Endothelial cell of umbilical vein (primary cell): ENCODE measurements around the gene SRP68. TPM values are rescaled to one million over a fixed set of nuclear protein-coding genes. Genes with fewer than 3 reads are reported as not detected.

Experiments used
- BruUV-seq: library from RNA; stranded (reverse); fragments of 400-500 nt; replicated peaks from 2 replicates; lab custom pipeline; 2021; lab: Mats Ljungman, UMichigan
- CTCF ChIA-PET: fragments of 300-600, 350-600 bp; sonication (Branson Sonifier 250); formaldehyde crosslinking; loops from one replicate; lab custom pipeline; 2021; ENCODE audit warnings: antibody characterized with exemption, inconsistent platforms; lab: Charles Lee
- POLR2A ChIA-PET: fragments of 300-600, 350-600 bp; sonication (Branson Sonifier 250); formaldehyde crosslinking; loops from one replicate; lab custom pipeline; 2021; ENCODE audit warnings: antibody characterized with exemption, inconsistent platforms; lab: Charles Lee
- DNase-seq: peaks from one replicate; pipeline ENCODE4 v3.0.0-alpha.2; 2011; ENCODE audit warnings: low read depth, low spot score
- FAIRE-seq: peaks from 2 replicates; lab custom pipeline; 2011; peaks lifted over from hg19 to GRCh38; lab: Jason Lieb, UNC
- H2AFZ ChIP-seq: 2 replicates; pipeline ENCODE4 v1.6.0; 2012; ENCODE audit warnings: low read depth, low read length, control low read depth, inconsistent platforms
- H3K27ac ChIP-seq: 2 replicates; pipeline ENCODE4 v1.5.1; 2011; ENCODE audit warnings: low read depth, mild to moderate bottlenecking, control low read depth, low read length, moderate library complexity; ENCODE audit not compliant: insufficient read depth
- H3K27me3 ChIP-seq, 2 experiments: 2 replicates each; pipeline versions ENCODE4 v1.6.0 to v1.6.1; 2011; ENCODE audit warnings: low read length in 2 of 2, mixed read lengths in 1 of 2; ENCODE audit not compliant: control insufficient read depth in 2 of 2, insufficient read depth in 2 of 2
- H3K36me3 ChIP-seq, 2 experiments: 2 replicates in 1 of 2; 3 replicates in 1 of 2; pipeline ENCODE4 v1.5.1; 2011; ENCODE audit warnings: low read length in 2 of 2, mild to moderate bottlenecking in 1 of 2, moderate library complexity in 1 of 2; ENCODE audit not compliant: control insufficient read depth in 2 of 2, insufficient read depth in 2 of 2; ENCODE audit errors: extremely low read depth in 1 of 2
- H3K4me1 ChIP-seq: 3 replicates; pipeline ENCODE4 v1.5.1; 2011; ENCODE audit warnings: mild to moderate bottlenecking, low read length; ENCODE audit not compliant: control insufficient read depth, insufficient read depth; ENCODE audit errors: extremely low read depth
- H3K4me2 ChIP-seq: 2 replicates; pipeline ENCODE4 v1.6.1; 2011; ENCODE audit warnings: low read length, control low read depth, mixed read lengths; ENCODE audit not compliant: insufficient read depth
- H3K4me3 ChIP-seq, 3 experiments: fragments of 200-600 bp in 1 of 3; sonication (generic), shearing (Covaris generic) in 1 of 3; replicated peaks in 1 of 3; 2 replicates each; pipeline ENCODE4 v1.5.1; 2011 to 2016; ENCODE audit warnings: control low read depth in 3 of 3, low read length in 3 of 3, mild to moderate bottlenecking in 2 of 3, inconsistent platforms in 1 of 3, low read depth in 1 of 3, moderate library complexity in 1 of 3; ENCODE audit not compliant: insufficient read depth in 1 of 3
- H3K79me2 ChIP-seq: 2 replicates; pipeline ENCODE4 v1.6.0; 2012; ENCODE audit warnings: low read length, inconsistent platforms; ENCODE audit not compliant: control insufficient read depth, insufficient read depth
- H3K9ac ChIP-seq: replicated peaks from 2 replicates; pipeline ENCODE3; 2011; ENCODE audit warnings: low read length, control low read depth; ENCODE audit not compliant: insufficient read depth; ENCODE audit errors: extremely low read depth
- H3K9me1 ChIP-seq: replicated peaks from 3 replicates; pipeline ENCODE4 v1.6.0; 2011; ENCODE audit warnings: mild to moderate bottlenecking, low read length; ENCODE audit not compliant: control insufficient read depth, insufficient read depth; ENCODE audit errors: extremely low read depth
- H3K9me3 ChIP-seq: replicated peaks from 2 replicates; pipeline ENCODE4 v1.5.1; 2012; ENCODE audit warnings: low read length, inconsistent platforms; ENCODE audit not compliant: control insufficient read depth, insufficient read depth
- H4K20me1 ChIP-seq: replicated peaks from 2 replicates; pipeline ENCODE3; 2011; ENCODE audit warnings: mild to moderate bottlenecking, low read length; ENCODE audit not compliant: control insufficient read depth, insufficient read depth; ENCODE audit errors: extremely low read depth
- EZH2 ChIP-seq: IDR thresholded peaks from 2 replicates; pipeline ENCODE4 v1.6.1; 2012; ENCODE audit warnings: borderline replicate concordance, low read depth, mild to moderate bottlenecking, moderate library complexity, low read length, inconsistent platforms; ENCODE audit not compliant: severe bottlenecking
- FOS ChIP-seq: IDR thresholded peaks from 2 replicates; pipeline ENCODE4 v1.6.1; 2011; ENCODE audit warnings: mild to moderate bottlenecking, low read length, moderate library complexity, borderline replicate concordance; ENCODE audit not compliant: insufficient read depth
- GATA2 ChIP-seq: IDR thresholded peaks from 2 replicates; pipeline ENCODE4 v1.7.0; 2011; ENCODE audit warnings: low read depth, mild to moderate bottlenecking, moderate library complexity, mixed read lengths, low read length; ENCODE audit not compliant: insufficient read length, insufficient read depth
- JUN ChIP-seq: IDR thresholded peaks from 2 replicates; pipeline ENCODE4 v1.6.1; 2011; ENCODE audit warnings: borderline replicate concordance, low read depth; ENCODE audit not compliant: insufficient read length, insufficient read depth
- MYC ChIP-seq: IDR thresholded peaks from one replicate; pipeline ENCODE4 v1.6.1; 2011; ENCODE audit warnings: mild to moderate bottlenecking, low read depth, low read length
- POLR2A ChIP-seq: IDR thresholded peaks from 2 replicates; pipeline ENCODE4 v1.6.1; 2012; ENCODE audit warnings: low read depth, mild to moderate bottlenecking, control low read depth, low read length
- POLR2AphosphoS5 ChIP-seq: IDR thresholded peaks from 2 replicates; pipeline ENCODE4 v1.6.1; 2012; ENCODE audit warnings: low read depth, mild to moderate bottlenecking, control low read depth, low read length, moderate library complexity; ENCODE audit not compliant: insufficient read depth
- dilution Hi-C: fragments of 300-500 bp; cut with MboI; formaldehyde crosslinking; loops from one replicate; pipeline ENCODE4 v1.15.0; 2019; ENCODE audit warnings: low sequenced_read_pairs; ENCODE audit not compliant: extremely low pct_ligation_motif_present
- intact Hi-C: fragments of 100-400 bp; cut with micrococcal nuclease; formaldehyde crosslinking; loops from one replicate; pipeline ENCODE4 v1.10.0; 2022
- polyA plus RNA-seq, 4 experiments: library from polyadenylated mRNA; depleted of rRNA in 3 of 4; stranded (reverse) in 3 of 4; unstranded in 1 of 4; fragments of >200 nt; gene quantifications; 2 replicates each; pipeline versions ENCODE4 v1.2.1 to v1.2.3, GENCODE V29; 2011 to 2012; ENCODE audit warnings: missing spikeins in 1 of 4
- total RNA-seq: library from RNA; stranded (reverse); gene quantifications from 2 replicates; pipeline ENCODE4 v1.2.3, GENCODE V29; 2021
- TF ChIP-seq, protein P1 (sequence below), 2 donors: IDR thresholded peaks; 1 replicate in 1 of 2; 2 replicates in 1 of 2; pipeline ENCODE4 v1.5.1; 2011; ENCODE audit warnings: low read length in 2 of 2, mild to moderate bottlenecking in 2 of 2, moderate library complexity in 2 of 2, control low read depth in 1 of 2, inconsistent platforms in 1 of 2, low read depth in 1 of 2; ENCODE audit not compliant: insufficient read depth in 1 of 2; ENCODE audit errors: extremely low read depth in 1 of 2
- TF ChIP-seq, protein P2 (sequence below): IDR thresholded peaks from 2 replicates; pipeline ENCODE4 v1.6.1; 2011; ENCODE audit not compliant: insufficient read depth, insufficient read length

The SRP68 gene
- total and polyA plus RNA-seq, 2 donors (not counting 3 experiments of a cell fraction or from before 2014, with no cell fraction given), result 64.6 to 81.7 TPM

DNA sequence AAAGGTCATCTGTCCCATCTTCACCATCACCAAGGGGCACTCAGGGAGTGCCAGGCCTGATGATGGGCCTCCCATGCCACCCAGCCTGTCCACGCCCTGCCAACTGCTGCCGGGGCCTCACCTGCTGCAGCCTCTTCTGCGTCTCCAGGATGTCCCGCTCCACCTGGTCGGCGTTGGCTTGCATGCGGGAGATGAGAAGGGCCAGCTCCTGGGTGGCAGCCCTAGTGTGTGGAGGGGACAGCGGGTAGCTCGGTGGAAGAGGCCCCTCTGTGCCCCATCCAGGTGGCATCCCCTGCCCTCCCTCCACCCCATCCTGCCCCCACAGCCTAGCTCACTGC is 48.4 kb downstream of the SRP68 start:
- CTCF ChIA-PET, result no interaction called here

More for the DNA sequence above, 48.4 kb downstream of the SRP68 start:
- H3K4me3 ChIP-seq, result no peak overlapping the region
- DNase-seq (no peak), FAIRE-seq (no peak)
- no TSS peak for BruUV-seq
- H3K27me3 ChIP-seq, result no peaks in the 10 kb centered on the region
- intact Hi-C loops, result no loop called here
- no peaks in the 10 kb centered on the region for H3K79me2 ChIP-seq
- no peaks in the 10 kb centered on the region for H3K9me1 ChIP-seq
- no peaks in the 10 kb centered on the region for H3K4me1 ChIP-seq
- H3K36me3 ChIP-seq, result no peaks in the 10 kb centered on the region
- H3K27ac ChIP-seq, result no peak overlapping the region
- H2AFZ ChIP-seq, result no peak overlapping the region
- H4K20me1 ChIP-seq, result no peaks in the 10 kb centered on the region
- H3K9me3 ChIP-seq, result no peaks in the 10 kb centered on the region
- H3K4me2 ChIP-seq, result no peak overlapping the region
- dilution Hi-C loops, result no loop called here
- no peak overlapping the region for H3K9ac ChIP-seq
- POLR2A ChIA-PET, result no interaction called here
- TF ChIP-seq, protein P1, sequence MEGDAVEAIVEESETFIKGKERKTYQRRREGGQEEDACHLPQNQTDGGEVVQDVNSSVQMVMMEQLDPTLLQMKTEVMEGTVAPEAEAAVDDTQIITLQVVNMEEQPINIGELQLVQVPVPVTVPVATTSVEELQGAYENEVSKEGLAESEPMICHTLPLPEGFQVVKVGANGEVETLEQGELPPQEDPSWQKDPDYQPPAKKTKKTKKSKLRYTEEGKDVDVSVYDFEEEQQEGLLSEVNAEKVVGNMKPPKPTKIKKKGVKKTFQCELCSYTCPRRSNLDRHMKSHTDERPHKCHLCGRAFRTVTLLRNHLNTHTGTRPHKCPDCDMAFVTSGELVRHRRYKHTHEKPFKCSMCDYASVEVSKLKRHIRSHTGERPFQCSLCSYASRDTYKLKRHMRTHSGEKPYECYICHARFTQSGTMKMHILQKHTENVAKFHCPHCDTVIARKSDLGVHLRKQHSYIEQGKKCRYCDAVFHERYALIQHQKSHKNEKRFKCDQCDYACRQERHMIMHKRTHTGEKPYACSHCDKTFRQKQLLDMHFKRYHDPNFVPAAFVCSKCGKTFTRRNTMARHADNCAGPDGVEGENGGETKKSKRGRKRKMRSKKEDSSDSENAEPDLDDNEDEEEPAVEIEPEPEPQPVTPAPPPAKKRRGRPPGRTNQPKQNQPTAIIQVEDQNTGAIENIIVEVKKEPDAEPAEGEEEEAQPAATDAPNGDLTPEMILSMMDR (IDR thresholded peaks at IDR 0.05; ENCODE audit: extremely low read depth in 1 of 2, insufficient read depth in 1 of 2, low read depth in 1 of 2, low read length in 2 of 2), result no peak
- TF ChIP-seq JUN, result no peak
- TF ChIP-seq, protein P2, sequence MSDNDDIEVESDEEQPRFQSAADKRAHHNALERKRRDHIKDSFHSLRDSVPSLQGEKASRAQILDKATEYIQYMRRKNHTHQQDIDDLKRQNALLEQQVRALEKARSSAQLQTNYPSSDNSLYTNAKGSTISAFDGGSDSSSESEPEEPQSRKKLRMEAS, result no peak
- no peak for TF ChIP-seq POLR2AphosphoS5
- no peak for TF ChIP-seq POLR2A
- TF ChIP-seq GATA2, result no peak
- TF ChIP-seq EZH2, result no peak
- TF ChIP-seq FOS, result no peak
- no peak for TF ChIP-seq MYC
